ENCODE measurements around the gene DTX1.

GRCh38 chr12:113090740-113091139 is 34.2 kb downstream of the DTX1 start:
- TF ChIP-seq CTCF (IDR thresholded peaks at IDR 0.05; ENCODE audit: low read depth, low read length) (no peak), POLR2A (IDR thresholded peaks at IDR 0.05; ENCODE audit: extremely low read depth, insufficient read length) (no peak), MAX (IDR thresholded peaks at IDR 0.05; ENCODE audit: low read depth, low read length) (peak; percentile 32; the same call in 1 of the 2 replicates), MYC (IDR thresholded peaks at IDR 0.05; ENCODE audit: low read depth, low read length) (no peak)

All from NB4 (cell line).